C4-2B (cell line): ENCODE data around the gene IMPDH2.

Experiments
- CTCF ChIP-seq: fragments of 450-650 bp; conservative IDR thresholded peaks from 2 replicates; pipeline ENCODE4 v1.5.1; 2017; ENCODE audit warnings: mild to moderate bottlenecking
- ZFX ChIP-seq: fragments of 450-650 bp; IDR thresholded peaks from 2 replicates; pipeline ENCODE4 v1.6.1; 2017

GRCh38 chr3:49019941-49020329 lies 9.3 kb downstream of the IMPDH2 start:
- TF ChIP-seq CTCF: no peak
- TF ChIP-seq ZFX: no peak
